NCI-H82 treated with DMSO at 0.1 percent for 48 hours (cell line): ENCODE measurements around the gene NOSIP.

Experiments
- DNase-seq: peaks from one replicate; lab custom pipeline; 2025; ENCODE audit not compliant: unreplicated experiment; lab: John Stamatoyannopoulos, UW

Gene NOSIP

GRCh38 chr19:49512970-49513745 is 67.2 kb downstream of the NOSIP start:
- DNase-seq: no peak

- DNase-seq: peak; percentile 51
These were observed 72.4 kb downstream of the NOSIP start for GRCh38 chr19:49507803-49508494.

- peak; percentile 72 for DNase-seq
These were observed 73.7 kb downstream of the NOSIP start for GRCh38 chr19:49506575-49507105.
